GM19351 (cell line): ENCODE data around the gene ALKAL2.

Experiments
- ATAC-seq: cut with Tn5 transposase; IDR thresholded peaks from one replicate; pipeline ENCODE4 v1.9.1; 2021; ENCODE audit warnings: mild to moderate bottlenecking, moderate library complexity; ENCODE audit not compliant: unreplicated experiment

Gene ALKAL2

GRCh38 chr2:290090-290722 is 2.3 kb upstream of the ALKAL2 start:
- no peak for ATAC-seq

GRCh38 chr2:289362-290089 is 1.6 kb upstream of the ALKAL2 start:
- no peak for ATAC-seq

- ATAC-seq = no peak
Observed at GRCh38 chr2:288758-289361, 969 bp upstream of the ALKAL2 start.

- ATAC-seq = no peak
Observed at GRCh38 chr2:287471-287885, 413 bp downstream of the ALKAL2 start.

GRCh38 chr2:286774-287392 is 1.0 kb downstream of the ALKAL2 start:
- no peak for ATAC-seq

- ATAC-seq = no peak
Observed at GRCh38 chr2:286035-286434, 1.9 kb downstream of the ALKAL2 start.

GRCh38 chr2:285531-285930 is 2.4 kb downstream of the ALKAL2 start:
- ATAC-seq = no peak

GRCh38 chr2:284896-285492 is 2.9 kb downstream of the ALKAL2 start:
- ATAC-seq = no peak

- no peak for ATAC-seq
Observed at GRCh38 chr2:283996-284794, 3.7 kb downstream of the ALKAL2 start.

GRCh38 chr2:282371-283263 is 5.3 kb downstream of the ALKAL2 start:
- ATAC-seq = no peak

- ATAC-seq = no peak
Observed at GRCh38 chr2:281381-281780, 6.5 kb downstream of the ALKAL2 start.

GRCh38 chr2:280650-281110 is 7.2 kb downstream of the ALKAL2 start:
- ATAC-seq = no peak

GRCh38 chr2:279956-280649 is 7.8 kb downstream of the ALKAL2 start:
- no peak for ATAC-seq

GRCh38 chr2:279366-279765 is 8.5 kb downstream of the ALKAL2 start:
- no peak for ATAC-seq

GRCh38 chr2:278927-279320 is 9.0 kb downstream of the ALKAL2 start:
- ATAC-seq = no peak

GRCh38 chr2:278312-278926 is 9.5 kb downstream of the ALKAL2 start:
- ATAC-seq = no peak

GRCh38 chr2:275466-275865 is 12.4 kb downstream of the ALKAL2 start:
- peak; percentile 97 for ATAC-seq

- no peak for ATAC-seq
Observed at GRCh38 chr2:274503-274902, 13.4 kb downstream of the ALKAL2 start.
